ENCODE measurements around the gene DFFB. TPM values are rescaled to one million over a fixed set of nuclear protein-coding genes. Genes with fewer than 3 reads are reported as not detected.
"Not testable (repeated sequence)": the region's sequence is repeated elsewhere in the genome, so short reads cannot be mapped to it uniquely, and the experiment has no call there.

The DFFB gene
- total RNA-seq, 1 donor from 2014 or later, result 6.0 TPM

DNA sequence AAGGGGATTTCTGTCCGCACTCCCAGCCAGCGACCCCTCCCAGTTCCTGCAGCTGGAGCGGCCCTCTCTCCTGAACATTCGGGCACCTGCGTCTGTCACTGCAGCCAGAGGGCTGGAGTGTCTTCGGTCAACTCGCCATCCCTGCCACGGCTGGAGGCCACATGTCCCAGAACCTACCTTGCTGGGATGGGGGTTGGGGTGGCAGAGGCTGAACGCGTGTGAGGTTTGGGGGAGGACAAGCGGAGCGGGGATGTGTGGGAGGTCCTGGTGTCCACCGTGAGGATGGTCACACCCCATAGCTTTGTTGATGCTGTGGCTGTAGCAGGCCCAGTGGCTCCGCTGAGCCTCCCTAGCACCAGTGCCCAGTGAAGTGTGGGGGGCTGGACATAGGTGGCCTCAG, 57.6 kb downstream of the DFFB start:
- no peak for DNase-seq (ENCODE audit: low read depth)
- Histone ChIP-seq H3K4me3 (ENCODE audit: low read depth, low read length) (no peak overlapping the region), H3K36me3 (ENCODE audit: control insufficient read depth, insufficient read depth, low read length) (no peaks in the 10 kb centered on the region), H3K27me3 (ENCODE audit: control insufficient read depth, insufficient read depth, low read length) (peaks cover 16% of the 10 kb centered on the region)
- TF ChIP-seq, protein P1, sequence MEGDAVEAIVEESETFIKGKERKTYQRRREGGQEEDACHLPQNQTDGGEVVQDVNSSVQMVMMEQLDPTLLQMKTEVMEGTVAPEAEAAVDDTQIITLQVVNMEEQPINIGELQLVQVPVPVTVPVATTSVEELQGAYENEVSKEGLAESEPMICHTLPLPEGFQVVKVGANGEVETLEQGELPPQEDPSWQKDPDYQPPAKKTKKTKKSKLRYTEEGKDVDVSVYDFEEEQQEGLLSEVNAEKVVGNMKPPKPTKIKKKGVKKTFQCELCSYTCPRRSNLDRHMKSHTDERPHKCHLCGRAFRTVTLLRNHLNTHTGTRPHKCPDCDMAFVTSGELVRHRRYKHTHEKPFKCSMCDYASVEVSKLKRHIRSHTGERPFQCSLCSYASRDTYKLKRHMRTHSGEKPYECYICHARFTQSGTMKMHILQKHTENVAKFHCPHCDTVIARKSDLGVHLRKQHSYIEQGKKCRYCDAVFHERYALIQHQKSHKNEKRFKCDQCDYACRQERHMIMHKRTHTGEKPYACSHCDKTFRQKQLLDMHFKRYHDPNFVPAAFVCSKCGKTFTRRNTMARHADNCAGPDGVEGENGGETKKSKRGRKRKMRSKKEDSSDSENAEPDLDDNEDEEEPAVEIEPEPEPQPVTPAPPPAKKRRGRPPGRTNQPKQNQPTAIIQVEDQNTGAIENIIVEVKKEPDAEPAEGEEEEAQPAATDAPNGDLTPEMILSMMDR (IDR thresholded peaks at IDR 0.05; ENCODE audit: insufficient read depth, low read length, poor library complexity, severe bottlenecking), result no peak

DNA sequence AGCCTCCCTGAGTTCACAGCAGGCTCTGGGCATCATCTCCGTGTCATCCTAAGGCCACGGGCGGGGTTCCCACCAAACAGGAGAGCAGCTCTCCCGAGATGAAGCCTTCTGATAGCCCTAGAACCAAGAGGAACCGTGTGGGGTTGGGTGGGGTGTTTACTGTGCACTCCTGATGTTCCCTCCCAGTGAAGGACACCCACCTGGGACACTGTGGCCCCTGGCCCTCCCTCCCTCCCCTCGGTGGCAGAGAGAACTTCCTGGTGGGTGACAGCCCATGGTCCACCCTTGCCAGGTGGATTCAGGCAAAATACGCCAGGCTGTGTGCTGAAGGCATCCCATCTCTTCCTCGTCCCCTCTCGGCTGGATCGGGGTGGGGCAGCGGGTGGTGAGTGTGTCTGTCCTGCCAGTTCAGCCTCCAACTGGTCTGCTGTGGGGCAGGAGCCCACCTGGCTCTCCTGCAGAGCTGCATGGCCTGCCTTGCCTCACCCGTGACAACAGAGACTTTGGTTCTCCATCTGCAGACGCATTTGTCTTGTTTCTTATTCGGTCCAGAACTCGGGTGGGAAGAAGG, 58.4 kb downstream of the DFFB start:
- H3K27me3 ChIP-seq (ENCODE audit: control insufficient read depth, insufficient read depth, low read length), result peaks cover 11% of the 10 kb centered on the region
- TF ChIP-seq, protein P1 (IDR thresholded peaks at IDR 0.05; ENCODE audit: insufficient read depth, low read length, poor library complexity, severe bottlenecking), result no peak
- no peak overlapping the region for H3K4me3 ChIP-seq (ENCODE audit: low read depth, low read length)
- no peaks in the 10 kb centered on the region for H3K36me3 ChIP-seq (ENCODE audit: control insufficient read depth, insufficient read depth, low read length)
- no peak for DNase-seq (ENCODE audit: low read depth)

DNA sequence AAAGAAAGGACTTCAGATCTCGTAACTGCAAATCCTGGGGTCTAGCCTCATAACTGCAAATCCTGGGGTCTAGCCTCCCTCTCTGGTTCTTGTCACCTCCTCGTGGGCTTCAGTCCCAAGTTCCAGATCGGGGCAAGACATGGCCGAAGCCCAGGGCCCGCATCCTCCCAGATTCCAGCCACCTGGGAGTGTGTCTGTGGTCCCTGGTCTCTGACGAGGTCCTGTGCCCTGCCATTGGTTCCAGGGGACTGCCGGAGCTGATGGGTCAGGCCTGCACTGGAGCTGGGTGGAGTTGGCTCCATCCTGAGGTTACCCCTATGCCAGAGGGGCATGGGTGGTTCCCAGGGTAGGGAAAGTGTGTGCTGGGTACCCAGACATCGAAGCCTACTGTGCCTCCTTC, 60.5 kb downstream of the DFFB start:
- H3K4me3 ChIP-seq (ENCODE audit: low read depth, low read length), result no peak overlapping the region
- H3K36me3 ChIP-seq (ENCODE audit: control insufficient read depth, insufficient read depth, low read length), result no peaks in the 10 kb centered on the region
- H3K27me3 ChIP-seq (ENCODE audit: control insufficient read depth, insufficient read depth, low read length), result no peaks in the 10 kb centered on the region
- no peak for DNase-seq (ENCODE audit: low read depth)
- TF ChIP-seq, protein P1 (IDR thresholded peaks at IDR 0.05; ENCODE audit: insufficient read depth, low read length, poor library complexity, severe bottlenecking), result no peak

DNA sequence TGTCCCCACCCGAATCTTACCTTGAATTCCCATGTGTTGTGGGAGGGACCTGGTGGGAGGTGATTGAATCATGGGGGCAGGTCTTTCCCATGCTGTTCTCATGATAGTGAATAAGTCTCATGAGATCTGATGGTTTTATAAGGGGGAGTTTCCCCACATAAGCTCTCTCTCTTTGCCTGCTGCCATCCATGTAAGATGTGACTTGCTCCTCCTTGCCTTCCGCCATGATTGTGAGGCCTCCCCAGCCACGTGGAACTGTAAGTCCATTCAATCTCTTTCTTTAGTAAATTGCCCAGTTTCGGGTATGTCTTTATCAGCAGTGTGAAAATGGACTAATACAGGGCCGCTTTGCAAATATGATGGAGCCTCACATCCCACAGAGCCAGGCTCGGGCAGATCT, 61.1 kb downstream of the DFFB start:
- H3K4me3 ChIP-seq (ENCODE audit: low read depth, low read length); DNase-seq (ENCODE audit: low read depth); H3K36me3 ChIP-seq (ENCODE audit: control insufficient read depth, insufficient read depth, low read length); H3K27me3 ChIP-seq (ENCODE audit: control insufficient read depth, insufficient read depth, low read length): not testable (repeated sequence)

DNA sequence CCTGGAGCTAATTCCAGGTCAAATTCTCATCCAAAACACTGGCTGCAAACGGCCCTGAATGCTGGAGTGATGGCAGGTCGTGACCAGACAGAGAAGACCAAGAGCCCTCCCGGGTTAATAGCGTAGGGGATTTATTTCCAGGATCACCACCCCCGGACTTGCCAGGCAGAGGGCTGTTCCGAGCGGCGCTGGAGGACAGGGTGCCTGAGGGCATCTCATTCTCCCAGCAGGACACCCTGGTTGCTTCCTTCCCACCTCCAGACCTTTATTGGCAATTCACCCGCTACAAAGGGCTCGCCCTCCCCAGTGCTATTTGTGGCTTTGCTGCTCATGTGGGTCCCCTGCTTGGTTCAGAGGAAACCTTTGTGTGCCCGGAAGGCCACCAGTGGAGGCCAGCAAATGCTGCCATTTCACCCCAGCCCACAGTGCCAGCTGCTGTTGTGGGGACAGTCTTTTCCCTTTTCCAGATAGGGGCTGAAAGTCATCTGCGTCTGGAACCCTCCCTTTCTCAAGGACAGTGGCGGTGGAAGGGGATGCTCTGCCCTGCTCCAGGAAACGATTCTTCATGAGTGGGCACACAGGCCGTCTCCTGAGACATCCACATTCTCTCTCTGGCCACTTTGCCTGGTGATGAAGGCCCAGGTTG, 61.8 kb downstream of the DFFB start:
- H3K4me3 ChIP-seq (ENCODE audit: low read depth, low read length), result no peak overlapping the region
- no peak for DNase-seq (ENCODE audit: low read depth)
- H3K27me3 ChIP-seq (ENCODE audit: control insufficient read depth, insufficient read depth, low read length), result no peaks in the 10 kb centered on the region
- H3K36me3 ChIP-seq (ENCODE audit: control insufficient read depth, insufficient read depth, low read length), result no peaks in the 10 kb centered on the region
- TF ChIP-seq, protein P1 (IDR thresholded peaks at IDR 0.05; ENCODE audit: insufficient read depth, low read length, poor library complexity, severe bottlenecking), result no peak

DNA sequence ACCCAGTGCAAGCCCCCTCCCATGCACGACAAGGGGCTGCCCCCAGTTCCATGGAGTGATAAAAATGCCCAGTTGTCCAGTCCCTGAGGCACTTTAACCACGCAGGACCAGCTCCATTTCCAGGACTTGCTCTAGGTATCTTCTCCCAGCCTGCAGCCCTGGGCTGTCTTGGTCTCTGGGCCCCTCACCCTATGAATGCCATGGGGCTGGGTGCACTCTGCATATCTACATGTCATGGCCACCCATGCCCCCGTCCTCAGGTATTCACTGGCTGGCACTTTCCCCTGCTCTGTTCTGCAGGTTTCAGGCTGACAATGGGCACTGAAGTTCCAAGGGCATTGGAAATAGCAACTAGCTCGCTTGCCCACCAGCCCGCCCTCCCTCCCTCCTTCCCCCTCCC, 62.4 kb downstream of the DFFB start:
- Histone ChIP-seq H3K27me3 (ENCODE audit: control insufficient read depth, insufficient read depth, low read length) (no peaks in the 10 kb centered on the region), H3K36me3 (ENCODE audit: control insufficient read depth, insufficient read depth, low read length) (no peaks in the 10 kb centered on the region), H3K4me3 (ENCODE audit: low read depth, low read length) (no peak overlapping the region)
- no peak for DNase-seq (ENCODE audit: low read depth)
- TF ChIP-seq, protein P1 (IDR thresholded peaks at IDR 0.05; ENCODE audit: insufficient read depth, low read length, poor library complexity, severe bottlenecking), result no peak

Measured in kidney epithelial cell (primary cell).